OCI-LY3 (cell line): ENCODE results near the gene RPS6KC1.

Experiments
- EZH2phosphoT487 ChIP-seq: fragments of 200-600 bp; shearing (Covaris generic); IDR thresholded peaks from 2 replicates; pipeline ENCODE4 v1.6.1; 2018; ENCODE audit warnings: antibody characterized with exemption, mixed run types, low read depth
- TF ChIP-seq, protein P1 (sequence below): fragments of 200-600, 300-600 bp; sonication (generic); IDR thresholded peaks from 2 replicates; pipeline ENCODE4 v1.5.1; 2014; ENCODE audit warnings: antibody characterized with exemption, low read length, low read depth

DNA sequence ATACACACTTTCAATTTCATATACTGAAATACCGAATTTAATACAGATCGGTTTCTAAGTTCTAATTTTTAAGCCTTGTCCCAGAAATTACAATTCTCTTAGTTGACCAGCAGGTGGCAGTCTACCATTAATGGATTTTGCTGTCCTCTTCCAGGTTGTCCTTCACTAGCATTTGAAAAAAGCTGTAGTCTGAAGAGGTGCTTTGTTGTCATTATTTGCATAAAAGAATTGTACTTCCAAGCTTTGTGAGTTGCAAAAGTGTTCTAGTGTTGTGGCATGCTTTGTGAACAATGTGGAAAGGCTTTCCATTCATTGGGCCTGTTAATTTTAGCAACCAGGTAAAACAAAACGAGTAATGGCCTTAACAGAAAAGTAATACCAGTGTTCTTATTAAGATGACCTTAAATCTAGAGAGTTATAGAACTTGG lies 193.6 kb downstream of the RPS6KC1 start:
- TF ChIP-seq, protein P1, sequence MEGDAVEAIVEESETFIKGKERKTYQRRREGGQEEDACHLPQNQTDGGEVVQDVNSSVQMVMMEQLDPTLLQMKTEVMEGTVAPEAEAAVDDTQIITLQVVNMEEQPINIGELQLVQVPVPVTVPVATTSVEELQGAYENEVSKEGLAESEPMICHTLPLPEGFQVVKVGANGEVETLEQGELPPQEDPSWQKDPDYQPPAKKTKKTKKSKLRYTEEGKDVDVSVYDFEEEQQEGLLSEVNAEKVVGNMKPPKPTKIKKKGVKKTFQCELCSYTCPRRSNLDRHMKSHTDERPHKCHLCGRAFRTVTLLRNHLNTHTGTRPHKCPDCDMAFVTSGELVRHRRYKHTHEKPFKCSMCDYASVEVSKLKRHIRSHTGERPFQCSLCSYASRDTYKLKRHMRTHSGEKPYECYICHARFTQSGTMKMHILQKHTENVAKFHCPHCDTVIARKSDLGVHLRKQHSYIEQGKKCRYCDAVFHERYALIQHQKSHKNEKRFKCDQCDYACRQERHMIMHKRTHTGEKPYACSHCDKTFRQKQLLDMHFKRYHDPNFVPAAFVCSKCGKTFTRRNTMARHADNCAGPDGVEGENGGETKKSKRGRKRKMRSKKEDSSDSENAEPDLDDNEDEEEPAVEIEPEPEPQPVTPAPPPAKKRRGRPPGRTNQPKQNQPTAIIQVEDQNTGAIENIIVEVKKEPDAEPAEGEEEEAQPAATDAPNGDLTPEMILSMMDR = peak; percentile 92
- no peak for TF ChIP-seq EZH2phosphoT487
